ENCODE data around the gene SOX9.

SOX9 gene

GRCh38 chr17:72079700-72080099 lies 41.1 kb upstream of the SOX9 start:
- Histone ChIP-seq H3K27me3 (peaks cover 0 to 2% of the 10 kb centered on the region in 2 donors), H3K4me1 (peaks cover 0 to 8% (median 0%) of the 10 kb centered on the region in 4 donors), H3K36me3 (no peaks in the 10 kb centered on the region), H3K27ac (no peak overlapping the region), H3K4me3 (no peak overlapping the region), H3K9me3 (no peaks in the 10 kb centered on the region)
- TF ChIP-seq CTCF (IDR thresholded peaks at IDR 0.05), result no peak
- no peak for DNase-seq
- intact Hi-C loops (cut with DNase I; ENCODE audit: low total_unique reads), result no loop called here

- no peak for DNase-seq
- intact Hi-C loops (cut with DNase I; ENCODE audit: low total_unique reads), result no loop called here
- no peaks in the 10 kb centered on the region for H3K27me3 ChIP-seq
- H3K27ac ChIP-seq, result no peak overlapping the region
- H3K4me1 ChIP-seq, result peaks cover 0 to 8% (median 5%) of the 10 kb centered on the region in 4 donors
- H3K4me3 ChIP-seq, result no peak overlapping the region
- no peaks in the 10 kb centered on the region for H3K9me3 ChIP-seq
- no peak for TF ChIP-seq CTCF (IDR thresholded peaks at IDR 0.05)
- no peaks in the 10 kb centered on the region for H3K36me3 ChIP-seq
These were observed 32.9 kb upstream of the SOX9 start for GRCh38 chr17:72087876-72088275.

DNA sequence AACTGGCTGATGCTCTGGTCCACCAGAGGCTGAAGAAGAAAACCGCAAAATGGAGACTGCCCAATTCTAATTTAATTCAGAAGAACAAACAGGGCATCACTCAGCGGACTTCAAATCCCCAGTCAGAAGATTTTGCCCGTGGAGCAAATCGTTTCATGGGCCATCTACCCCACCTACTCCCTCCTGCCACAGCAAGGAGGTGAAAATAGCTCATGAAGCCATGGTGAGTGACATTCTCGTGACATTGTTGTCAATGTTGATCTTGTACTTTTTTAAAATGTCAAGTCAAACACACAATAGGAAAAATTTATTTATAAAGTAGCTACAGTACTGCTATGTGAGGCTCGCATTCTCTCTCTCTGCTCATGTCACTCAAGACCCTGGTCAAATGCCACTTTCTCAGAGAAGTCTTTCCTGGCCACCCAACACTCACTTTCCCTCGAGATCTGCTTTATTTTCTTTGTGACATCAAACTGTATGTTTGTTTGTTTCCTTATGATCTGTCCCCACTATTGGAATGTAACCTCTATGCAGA lies 31.3 kb upstream of the SOX9 start:
- H3K27me3 ChIP-seq, result no peaks in the 10 kb centered on the region
- intact Hi-C loops (cut with DNase I; ENCODE audit: low total_unique reads), result no loop called here
- no peak for DNase-seq
- H3K36me3 ChIP-seq, result no peaks in the 10 kb centered on the region
- H3K27ac ChIP-seq, result no peak overlapping the region
- H3K4me1 ChIP-seq, result peaks cover 0 to 8% (median 5%) of the 10 kb centered on the region in 4 donors
- H3K9me3 ChIP-seq, result no peaks in the 10 kb centered on the region
- H3K4me3 ChIP-seq, result no peak overlapping the region
- TF ChIP-seq CTCF (IDR thresholded peaks at IDR 0.05), result no peak

GRCh38 chr17:72090108-72090507 lies 30.7 kb upstream of the SOX9 start:
- Histone ChIP-seq H3K36me3 (no peaks in the 10 kb centered on the region), H3K9me3 (no peaks in the 10 kb centered on the region), H3K4me1 (peaks cover 0 to 8% (median 5%) of the 10 kb centered on the region in 4 donors), H3K27me3 (no peaks in the 10 kb centered on the region), H3K4me3 (no peak overlapping the region), H3K27ac (no peak overlapping the region)
- intact Hi-C loops (cut with DNase I; ENCODE audit: low total_unique reads), result no loop called here
- no peak for DNase-seq
- TF ChIP-seq CTCF (IDR thresholded peaks at IDR 0.05), result no peak

DNA sequence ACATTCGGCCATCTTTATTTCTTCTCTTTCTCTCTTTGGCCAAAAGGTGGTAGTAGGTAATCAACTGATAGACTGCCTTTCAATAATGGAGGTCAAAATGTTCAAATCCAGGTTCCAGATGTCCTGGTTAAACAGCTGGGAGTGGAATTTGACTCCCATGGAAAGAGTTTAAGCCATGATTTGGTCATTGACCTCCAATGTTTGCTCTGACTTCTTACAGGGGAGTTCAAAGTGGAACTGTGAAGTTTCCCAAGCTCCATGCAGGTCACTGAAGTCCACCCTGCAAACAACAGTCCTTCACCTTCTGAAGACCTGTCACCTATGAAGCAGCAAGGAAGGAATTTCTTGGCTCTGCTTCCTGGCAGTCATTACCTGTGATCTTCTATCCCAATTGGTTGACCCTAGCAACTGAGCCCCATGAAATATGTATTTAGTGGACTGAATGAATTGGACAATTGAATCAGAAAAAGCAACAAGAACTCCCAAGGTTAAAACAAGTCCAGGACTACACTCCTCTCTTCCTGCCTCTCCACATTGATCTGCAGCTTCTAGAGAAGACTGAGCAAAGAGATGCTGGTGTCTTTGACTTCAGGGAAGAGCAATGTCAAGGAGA lies 28.0 kb upstream of the SOX9 start:
- Histone ChIP-seq H3K4me3 (no peak overlapping the region), H3K9me3 (no peaks in the 10 kb centered on the region), H3K36me3 (no peaks in the 10 kb centered on the region), H3K4me1 (peaks cover 0 to 8% (median 5%) of the 10 kb centered on the region in 4 donors), H3K27ac (no peak overlapping the region), H3K27me3 (no peaks in the 10 kb centered on the region)
- DNase-seq, result no peak
- intact Hi-C loops (cut with DNase I; ENCODE audit: low total_unique reads), result no loop called here
- TF ChIP-seq CTCF (IDR thresholded peaks at IDR 0.05), result no peak

Measured in tibial artery (tissue), 4 donors.